Liver (tissue), 9 donors: Measurements from ENCODE around the gene CDKN2B-AS1. TPM values are rescaled to one million over a fixed set of nuclear protein-coding genes. Genes with fewer than 3 reads are reported as not detected.

ENCODE experiments used
- DNase-seq: peaks from one replicate; pipeline ENCODE4 v3.0.0-alpha.2; 2017; ENCODE audit warnings: low spot score
- H3K27ac ChIP-seq, 2 donors: one replicate each; pipeline ENCODE4 v1.7.0; 2013; ENCODE audit warnings: inconsistent platforms in 2 of 2, low read length in 2 of 2, control low read depth in 1 of 2, low read depth in 1 of 2, mild to moderate bottlenecking in 1 of 2
- H3K27me3 ChIP-seq, 4 donors: one replicate each; pipeline versions ENCODE4 v1.6.1 to v1.7.0; 2013; ENCODE audit warnings: low read length in 3 of 4, inconsistent platforms in 1 of 4, mild to moderate bottlenecking in 1 of 4, moderate library complexity in 1 of 4; ENCODE audit not compliant: control insufficient read depth in 4 of 4, insufficient read depth in 4 of 4
- H3K36me3 ChIP-seq, 4 donors: one replicate each; pipeline versions ENCODE4 v1.6.1 to v1.7.0; 2013; ENCODE audit warnings: low read length in 3 of 4, mild to moderate bottlenecking in 3 of 4, low read depth in 1 of 4, moderate library complexity in 1 of 4; ENCODE audit not compliant: control insufficient read depth in 4 of 4, insufficient read depth in 3 of 4
- H3K4me1 ChIP-seq, 4 donors: one replicate each; pipeline versions ENCODE4 v1.6.1 to v1.7.0; 2013; ENCODE audit warnings: low read length in 3 of 4, mild to moderate bottlenecking in 3 of 4, moderate library complexity in 1 of 4; ENCODE audit not compliant: control insufficient read depth in 4 of 4, insufficient read depth in 4 of 4
- H3K4me3 ChIP-seq, 3 donors: one replicate each; pipeline versions ENCODE4 v1.6.1 to v1.7.0; 2013; ENCODE audit warnings: low read length in 3 of 3, control low read depth in 1 of 3, low read depth in 1 of 3, mild to moderate bottlenecking in 1 of 3
- H3K9ac ChIP-seq, 2 donors: one replicate each; pipeline ENCODE4 v1.7.0; 2013; ENCODE audit warnings: low read length in 2 of 2, mild to moderate bottlenecking in 2 of 2, moderate library complexity in 2 of 2, control low read depth in 1 of 2, low read depth in 1 of 2
- H3K9me3 ChIP-seq, 4 donors: one replicate each; pipeline versions ENCODE4 v1.6.1 to v1.7.0; 2013; ENCODE audit warnings: low read length in 3 of 4; ENCODE audit not compliant: control insufficient read depth in 4 of 4
- ATF3 ChIP-seq: IDR thresholded peaks from 2 replicates; pipeline ENCODE4 v1.6.1; 2016; ENCODE audit warnings: antibody characterized with exemption
- EGR1 ChIP-seq, 2 donors: IDR thresholded peaks; 2 replicates each; pipeline ENCODE4 v1.6.1; 2016 to 2018; ENCODE audit warnings: antibody characterized with exemption in 2 of 2, low read depth in 2 of 2
- FOXA1 ChIP-seq: IDR thresholded peaks from 2 replicates; pipeline ENCODE4 v1.6.1; 2016; ENCODE audit warnings: antibody characterized with exemption
- FOXA2 ChIP-seq: IDR thresholded peaks from 2 replicates; pipeline ENCODE4 v1.6.1; 2016; ENCODE audit warnings: antibody characterized with exemption
- GABPA ChIP-seq, 2 donors: IDR thresholded peaks in 1 of 2; conservative IDR thresholded peaks in 1 of 2; 2 replicates each; pipeline ENCODE4 v1.6.1; 2016; ENCODE audit warnings: antibody characterized with exemption in 2 of 2, mild to moderate bottlenecking in 1 of 2, moderate library complexity in 1 of 2
- HNF4A ChIP-seq, 2 donors: conservative IDR thresholded peaks; 2 replicates each; pipeline ENCODE4 v1.6.1; 2016; ENCODE audit warnings: antibody characterized with exemption in 2 of 2, mild to moderate bottlenecking in 2 of 2
- HNF4G ChIP-seq: IDR thresholded peaks from 2 replicates; pipeline ENCODE4 v1.6.1; 2016; ENCODE audit warnings: antibody characterized with exemption
- JUND ChIP-seq, 2 donors: IDR thresholded peaks; 2 replicates each; pipeline ENCODE4 v1.6.1; 2016; ENCODE audit warnings: antibody characterized with exemption in 2 of 2
- MAX ChIP-seq: IDR thresholded peaks from 2 replicates; pipeline ENCODE4 v1.6.1; 2016; ENCODE audit warnings: antibody characterized with exemption
- NR2F2 ChIP-seq: IDR thresholded peaks from 2 replicates; pipeline ENCODE4 v1.6.1; 2016; ENCODE audit warnings: antibody characterized with exemption
- RAD21 ChIP-seq, 2 donors: IDR thresholded peaks; 2 replicates each; pipeline ENCODE4 v1.6.1; 2016; ENCODE audit warnings: antibody characterized with exemption in 2 of 2, mild to moderate bottlenecking in 2 of 2
- REST ChIP-seq: IDR thresholded peaks from 2 replicates; pipeline ENCODE4 v1.6.1; 2016; ENCODE audit warnings: antibody characterized with exemption, mild to moderate bottlenecking
- RXRA ChIP-seq, 2 donors: IDR thresholded peaks; 2 replicates each; pipeline ENCODE4 v1.6.1; 2017 to 2018; ENCODE audit warnings: antibody characterized with exemption in 2 of 2, mild to moderate bottlenecking in 1 of 2
- SP1 ChIP-seq: IDR thresholded peaks from 2 replicates; pipeline ENCODE4 v1.6.1; 2018; ENCODE audit warnings: antibody characterized with exemption, mild to moderate bottlenecking
- TAF1 ChIP-seq: conservative IDR thresholded peaks from 2 replicates; pipeline ENCODE4 v1.6.1; 2016; ENCODE audit warnings: antibody characterized with exemption, mild to moderate bottlenecking
- YY1 ChIP-seq: IDR thresholded peaks from 2 replicates; pipeline ENCODE4 v1.6.1; 2016; ENCODE audit warnings: antibody characterized with exemption, mild to moderate bottlenecking
- WGBS: extraction: QIAGEN DNeasy Blood & Tissue Kit; methylation state at CpG from one replicate; pipeline ENCODE4 v1.1.7; 2013; 5-methylcytosine and 5-hydroxymethylcytosine counted together
- polyA plus RNA-seq, 2 donors: library from polyadenylated mRNA; stranded (reverse) in 1 of 2; unstranded in 1 of 2; fragments of 200-250 nt in 1 of 2; fragments of >200 nt in 1 of 2; fragmentation: Nextera tagmentation in 1 of 2; extraction: Ambion mirVana in 1 of 2; gene quantifications; one replicate each; pipeline versions ENCODE4 v1.2.1 to v1.2.3, GENCODE V29; 2013 to 2015
- total RNA-seq, 2 donors: library from RNA; depleted of rRNA; stranded (reverse); fragments of >200 nt; gene quantifications; one replicate each; pipeline ENCODE4 v1.2.3, GENCODE V29; 2014
- TF ChIP-seq, protein P1 (sequence below): fragments of 150-350 bp; IDR thresholded peaks from 2 replicates; pipeline ENCODE4 v1.5.1; 2017; ENCODE audit warnings: improper control_type of control experiment, low read depth, low read length; ENCODE audit not compliant: missing input control
- TF ChIP-seq, protein P2 (sequence below): IDR thresholded peaks from 2 replicates; pipeline ENCODE4 v1.6.1; 2016; ENCODE audit warnings: antibody characterized with exemption
- donor health status: healthy.
- donor health status: healthy.
- donor health status: healthy.
- donor health status: healthy.
- donor health status: healthy.

Gene CDKN2B-AS1
- total and polyA plus RNA-seq, 4 donors, result 0.08 to 0.42 TPM; not detected in 2

DNA sequence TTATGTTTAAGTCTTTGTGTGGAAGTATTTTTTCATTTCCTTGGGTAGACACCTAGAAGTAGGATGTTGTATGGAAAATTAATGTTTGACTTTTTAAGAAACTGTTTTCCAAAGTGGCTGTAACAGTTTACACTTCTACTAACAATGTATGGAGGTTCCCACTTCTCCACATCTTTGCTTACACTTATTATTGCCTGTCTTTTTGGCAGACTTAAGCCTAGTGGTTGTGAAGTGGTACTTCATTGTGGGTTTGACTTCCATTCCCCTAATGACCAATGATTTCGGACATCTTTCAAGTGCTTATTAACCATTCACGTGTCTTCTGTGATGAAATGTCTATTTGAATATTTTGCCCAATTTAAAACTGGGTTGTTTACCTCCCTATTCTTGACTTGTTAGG is 106.0 kb downstream of the CDKN2B-AS1 start:
- no peaks in the 10 kb centered on the region for H3K27me3 ChIP-seq
- H3K4me1 ChIP-seq, result no peaks in the 10 kb centered on the region

DNA sequence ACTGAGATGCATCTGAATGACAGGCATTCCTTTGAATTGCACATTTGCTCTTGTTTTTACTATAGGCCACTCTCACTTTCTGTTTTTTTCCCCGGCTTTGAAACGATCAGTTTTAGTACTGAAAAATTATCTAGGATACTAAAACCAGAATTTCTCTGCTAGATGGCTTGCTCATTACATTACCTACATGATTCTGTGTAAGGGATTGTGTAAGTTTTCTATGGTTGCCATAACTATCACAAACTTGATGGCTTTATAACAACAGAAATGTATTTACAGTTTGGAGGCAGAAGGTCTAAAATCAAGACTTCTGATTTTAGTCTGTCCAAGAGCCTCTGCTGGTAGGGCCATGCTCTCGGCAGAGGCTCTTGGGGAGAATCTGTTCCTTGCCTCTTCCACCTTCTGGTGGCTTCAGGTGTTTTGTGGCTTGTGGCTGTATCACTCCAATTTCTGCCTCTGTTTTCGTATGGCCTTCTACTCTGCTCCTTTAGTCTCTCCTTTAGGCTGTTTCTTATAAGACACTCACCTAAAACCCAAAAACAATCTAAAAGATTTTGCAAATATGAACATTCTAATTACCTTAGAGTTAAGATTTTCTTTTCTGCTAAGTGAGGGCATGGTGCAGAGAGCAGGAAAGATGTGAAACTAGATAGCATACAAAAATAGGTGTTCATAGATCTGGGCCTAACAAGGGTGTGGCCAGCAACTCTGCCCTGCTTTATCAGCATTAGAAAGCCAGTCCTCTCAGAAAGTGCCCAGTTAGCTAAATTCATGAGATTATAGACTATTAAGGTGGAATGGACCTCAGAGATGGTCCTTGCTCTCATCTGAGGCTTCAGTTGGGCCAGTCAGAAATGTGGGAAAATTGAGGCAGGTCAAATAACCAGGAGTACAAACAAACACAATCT is 107.8 kb downstream of the CDKN2B-AS1 start:
- Histone ChIP-seq H3K27me3 (no peaks in the 10 kb centered on the region), H3K27ac (no peak overlapping the region), H3K4me1 (no peaks in the 10 kb centered on the region), H3K9me3 (no peaks in the 10 kb centered on the region), H3K9ac (no peak overlapping the region), H3K36me3 (no peaks in the 10 kb centered on the region), H3K4me3 (no peak overlapping the region)
- TF ChIP-seq NR2F2, result no peak
- TF ChIP-seq RAD21 (IDR thresholded peaks at IDR 0.05), result no peak
- TF ChIP-seq, protein P1, sequence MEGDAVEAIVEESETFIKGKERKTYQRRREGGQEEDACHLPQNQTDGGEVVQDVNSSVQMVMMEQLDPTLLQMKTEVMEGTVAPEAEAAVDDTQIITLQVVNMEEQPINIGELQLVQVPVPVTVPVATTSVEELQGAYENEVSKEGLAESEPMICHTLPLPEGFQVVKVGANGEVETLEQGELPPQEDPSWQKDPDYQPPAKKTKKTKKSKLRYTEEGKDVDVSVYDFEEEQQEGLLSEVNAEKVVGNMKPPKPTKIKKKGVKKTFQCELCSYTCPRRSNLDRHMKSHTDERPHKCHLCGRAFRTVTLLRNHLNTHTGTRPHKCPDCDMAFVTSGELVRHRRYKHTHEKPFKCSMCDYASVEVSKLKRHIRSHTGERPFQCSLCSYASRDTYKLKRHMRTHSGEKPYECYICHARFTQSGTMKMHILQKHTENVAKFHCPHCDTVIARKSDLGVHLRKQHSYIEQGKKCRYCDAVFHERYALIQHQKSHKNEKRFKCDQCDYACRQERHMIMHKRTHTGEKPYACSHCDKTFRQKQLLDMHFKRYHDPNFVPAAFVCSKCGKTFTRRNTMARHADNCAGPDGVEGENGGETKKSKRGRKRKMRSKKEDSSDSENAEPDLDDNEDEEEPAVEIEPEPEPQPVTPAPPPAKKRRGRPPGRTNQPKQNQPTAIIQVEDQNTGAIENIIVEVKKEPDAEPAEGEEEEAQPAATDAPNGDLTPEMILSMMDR, result no peak
- no peak for TF ChIP-seq TAF1
- no peak for TF ChIP-seq EGR1 (IDR thresholded peaks at IDR 0.05; ENCODE audit: low read depth in 2 of 2)
- TF ChIP-seq RXRA (IDR thresholded peaks at IDR 0.05), result no peak
- TF ChIP-seq, protein P2, sequence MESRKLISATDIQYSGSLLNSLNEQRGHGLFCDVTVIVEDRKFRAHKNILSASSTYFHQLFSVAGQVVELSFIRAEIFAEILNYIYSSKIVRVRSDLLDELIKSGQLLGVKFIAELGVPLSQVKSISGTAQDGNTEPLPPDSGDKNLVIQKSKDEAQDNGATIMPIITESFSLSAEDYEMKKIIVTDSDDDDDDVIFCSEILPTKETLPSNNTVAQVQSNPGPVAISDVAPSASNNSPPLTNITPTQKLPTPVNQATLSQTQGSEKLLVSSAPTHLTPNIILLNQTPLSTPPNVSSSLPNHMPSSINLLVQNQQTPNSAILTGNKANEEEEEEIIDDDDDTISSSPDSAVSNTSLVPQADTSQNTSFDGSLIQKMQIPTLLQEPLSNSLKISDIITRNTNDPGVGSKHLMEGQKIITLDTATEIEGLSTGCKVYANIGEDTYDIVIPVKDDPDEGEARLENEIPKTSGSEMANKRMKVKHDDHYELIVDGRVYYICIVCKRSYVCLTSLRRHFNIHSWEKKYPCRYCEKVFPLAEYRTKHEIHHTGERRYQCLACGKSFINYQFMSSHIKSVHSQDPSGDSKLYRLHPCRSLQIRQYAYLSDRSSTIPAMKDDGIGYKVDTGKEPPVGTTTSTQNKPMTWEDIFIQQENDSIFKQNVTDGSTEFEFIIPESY, result no peak
- no peak for TF ChIP-seq FOXA1
- TF ChIP-seq SP1, result no peak
- TF ChIP-seq MAX, result no peak
- no peak for TF ChIP-seq JUND (IDR thresholded peaks at IDR 0.05)
- TF ChIP-seq REST, result no peak
- no peak for TF ChIP-seq FOXA2
- TF ChIP-seq HNF4G, result no peak
- TF ChIP-seq ATF3, result no peak
- no peak for TF ChIP-seq HNF4A (conservative IDR thresholded peaks at IDR 0.05)
- no peak for TF ChIP-seq YY1
- no peak for TF ChIP-seq GABPA (IDR thresholded peaks at IDR 0.05 in 1 of 2, conservative IDR thresholded peaks at IDR 0.05 in 1 of 2)
- WGBS, result 91% methylated on average over 4 of the region's 4 CpGs
- no peak for DNase-seq

More for the DNA sequence above, 106.0 kb downstream of the CDKN2B-AS1 start:
- Histone ChIP-seq H3K9ac (no peak overlapping the region), H3K27ac (no peak overlapping the region), H3K4me3 (no peak overlapping the region), H3K9me3 (no peaks in the 10 kb centered on the region), H3K36me3 (no peaks in the 10 kb centered on the region)
- TF ChIP-seq, protein P1, result peak; percentile 10
- TF ChIP-seq FOXA2 (no peak), YY1 (no peak)
- no peak for DNase-seq
- 82% methylated on average over 2 of the region's 2 CpGs for WGBS
